GM19099 (cell line): ENCODE results near the gene KIR3DL3.

Experiments
- POLR2A ChIP-seq: IDR thresholded peaks from 3 replicates; pipeline ENCODE4 v1.6.1; 2011; ENCODE audit warnings: low read depth; ENCODE audit not compliant: insufficient read length; ENCODE audit errors: extremely low read depth

Gene KIR3DL3

GRCh38 chr19:54724142-54724541 is at the start of gene KIR3DL3:
Gene KIR3DL3 (plus strand): TSS chr19:54724442. CDS start chr19:54724497, 55 bp downstream.
- no peak for TF ChIP-seq POLR2A

- TF ChIP-seq POLR2A = no peak
These were observed 47.0 kb upstream of the KIR3DL3 start for GRCh38 chr19:54677217-54677616.

GRCh38 chr19:54682306-54682856 is 41.9 kb upstream of the KIR3DL3 start:
- TF ChIP-seq POLR2A = no peak

DNA sequence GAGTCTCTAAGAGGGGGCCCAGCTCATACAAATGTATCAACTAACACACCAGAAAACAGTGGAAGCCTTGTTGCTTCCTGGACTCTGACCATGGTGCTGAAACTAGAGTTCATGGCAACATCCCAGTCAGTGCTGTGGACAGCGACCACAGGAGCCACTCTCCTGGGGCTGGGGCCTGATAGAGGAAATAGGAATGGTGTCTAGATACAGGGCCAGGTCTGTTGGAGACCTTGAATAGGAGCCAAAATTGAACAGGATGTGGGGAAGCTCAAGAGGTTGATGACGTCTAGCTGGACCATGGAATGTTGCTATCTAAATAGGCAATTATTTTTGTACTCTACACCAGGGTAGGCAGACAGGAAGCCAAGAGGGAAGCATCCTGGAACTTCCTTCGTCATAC is 39.7 kb upstream of the KIR3DL3 start:
- TF ChIP-seq POLR2A = no peak

DNA sequence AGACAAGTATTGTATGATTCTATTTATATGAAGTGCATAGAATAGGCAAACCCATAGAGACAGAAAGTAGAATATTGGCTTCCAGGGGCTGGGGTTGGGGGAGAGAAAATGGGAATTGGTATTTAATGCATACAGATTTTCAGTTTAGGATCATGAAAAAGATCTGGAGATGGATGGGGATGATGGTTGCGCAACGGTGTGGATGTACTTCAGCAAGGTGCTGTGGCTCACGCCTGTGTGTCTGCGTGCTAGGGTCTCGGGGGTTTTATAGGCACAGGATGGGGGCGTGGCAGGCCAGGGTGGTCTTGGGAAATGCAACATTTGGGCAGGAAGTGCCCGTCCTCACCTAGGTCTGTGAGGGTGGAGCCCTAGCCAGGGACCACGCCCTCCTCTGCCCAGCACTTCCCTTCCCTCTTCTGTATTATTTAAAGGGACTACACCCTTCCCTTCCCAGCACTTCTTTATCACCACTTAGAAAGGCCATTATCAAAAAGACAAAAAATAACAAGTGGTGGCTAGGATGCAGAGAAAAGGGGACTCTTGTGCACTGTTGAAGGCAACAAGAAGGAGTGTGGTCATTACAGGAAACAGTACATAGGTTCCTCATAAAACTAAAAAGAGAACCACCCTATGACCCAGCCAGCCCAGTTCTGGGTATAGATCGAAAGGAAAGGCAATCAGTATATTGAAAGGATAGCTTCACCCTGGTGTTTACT is 32.5 kb upstream of the KIR3DL3 start:
- no peak for TF ChIP-seq POLR2A

- TF ChIP-seq POLR2A = no peak
These were observed 32.0 kb upstream of the KIR3DL3 start for GRCh38 chr19:54692298-54692615.

GRCh38 chr19:54694648-54695047 is 29.6 kb upstream of the KIR3DL3 start:
- TF ChIP-seq POLR2A = no peak

GRCh38 chr19:54696117-54696548 is 28.1 kb upstream of the KIR3DL3 start:
- TF ChIP-seq POLR2A = no peak

- TF ChIP-seq POLR2A = no peak
These were observed 27.5 kb upstream of the KIR3DL3 start for GRCh38 chr19:54696766-54697165.

DNA sequence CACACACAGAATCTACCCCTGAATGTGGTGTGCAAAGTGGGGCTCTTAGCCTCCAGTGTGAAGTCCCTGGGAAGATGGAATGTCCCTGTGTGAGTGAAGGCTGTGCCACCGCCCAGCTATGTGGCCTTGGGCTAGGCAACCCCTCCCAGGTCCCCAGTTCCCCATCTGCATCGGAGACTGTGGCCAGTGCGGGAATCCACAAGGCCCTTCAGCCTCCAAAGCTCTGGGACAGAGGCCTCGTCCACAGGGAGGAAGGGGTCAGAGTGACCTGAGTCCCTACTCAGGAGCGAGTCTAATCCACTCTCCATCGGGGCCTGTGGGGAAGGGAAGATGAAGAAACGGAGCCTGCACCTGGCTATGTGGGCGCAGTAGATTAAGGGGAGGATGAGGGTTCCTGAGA is 19.3 kb upstream of the KIR3DL3 start:
- no peak for TF ChIP-seq POLR2A

GRCh38 chr19:54707962-54708361 is 16.3 kb upstream of the KIR3DL3 start:
- no peak for TF ChIP-seq POLR2A

DNA sequence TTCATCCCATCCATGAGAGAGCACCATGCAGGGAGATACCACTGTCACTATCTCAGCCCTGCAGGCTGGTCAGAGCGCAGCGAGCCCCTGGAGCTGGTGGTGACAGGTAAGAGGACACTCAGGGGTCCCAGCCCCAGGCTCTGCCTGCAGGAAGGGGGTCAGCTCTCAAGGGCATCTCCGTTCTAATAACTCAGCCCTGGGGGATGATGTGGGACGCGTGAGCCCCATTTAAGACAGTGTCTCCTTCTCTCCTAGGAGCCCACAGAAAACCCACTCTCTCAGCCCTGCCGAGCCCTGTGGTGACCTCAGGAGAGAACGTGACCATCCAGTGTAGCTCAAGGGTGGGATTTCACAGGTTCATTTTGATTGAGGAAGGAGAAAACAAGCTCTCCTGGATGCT is 15.5 kb upstream of the KIR3DL3 start:
- TF ChIP-seq POLR2A = no peak

GRCh38 chr19:54709212-54709948 is 14.9 kb upstream of the KIR3DL3 start:
- no peak for TF ChIP-seq POLR2A

DNA sequence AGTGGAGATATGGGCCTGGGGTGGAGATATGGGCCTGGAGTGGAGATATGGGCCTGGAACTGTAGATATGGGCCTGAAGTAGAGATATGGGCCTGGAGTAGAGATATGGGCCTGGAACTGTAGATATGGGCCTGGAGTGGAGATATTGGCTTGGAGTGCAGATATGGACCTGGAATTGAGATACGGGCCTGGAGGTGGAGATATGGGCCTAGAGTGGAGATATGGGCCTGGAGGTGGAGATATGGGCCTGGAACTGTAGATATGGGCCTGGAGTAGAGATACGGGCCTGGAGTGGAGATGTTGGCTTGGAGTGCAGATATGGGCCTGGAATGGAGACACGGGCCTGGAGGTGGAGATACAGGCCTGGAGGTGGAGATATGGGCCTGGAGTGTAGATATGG is 402 bp downstream of the KIR3DL3 start:
- no peak for TF ChIP-seq POLR2A

DNA sequence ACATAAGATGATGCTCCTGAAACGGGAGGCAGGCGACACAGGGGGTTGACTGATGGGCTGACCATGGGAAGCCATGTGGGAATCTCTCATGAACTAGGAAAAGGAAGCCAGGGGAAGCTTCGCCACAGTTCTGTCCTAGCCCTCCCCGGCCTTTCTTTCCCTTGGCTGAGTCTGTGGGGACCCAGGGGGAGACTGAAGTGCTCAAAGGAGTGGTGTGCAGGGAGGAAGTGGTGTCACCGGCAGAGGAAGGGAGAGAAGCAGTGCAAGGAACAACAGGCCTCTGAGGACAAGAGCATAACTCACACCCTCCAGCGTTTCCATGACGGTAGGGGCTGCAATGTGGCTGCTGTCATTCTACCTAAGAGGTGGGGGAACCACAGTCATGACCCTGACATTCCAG is 1.1 kb downstream of the KIR3DL3 start:
- no peak for TF ChIP-seq POLR2A

GRCh38 chr19:54727562-54727961 is 3.3 kb downstream of the KIR3DL3 start:
- TF ChIP-seq POLR2A = no peak
